ENCODE results near the gene KRTAP5-6.
"Not testable (repeated sequence)": the region's sequence is repeated elsewhere in the genome, so short reads cannot be mapped to it uniquely, and the experiment has no call there.

KRTAP5-6 gene

DNA sequence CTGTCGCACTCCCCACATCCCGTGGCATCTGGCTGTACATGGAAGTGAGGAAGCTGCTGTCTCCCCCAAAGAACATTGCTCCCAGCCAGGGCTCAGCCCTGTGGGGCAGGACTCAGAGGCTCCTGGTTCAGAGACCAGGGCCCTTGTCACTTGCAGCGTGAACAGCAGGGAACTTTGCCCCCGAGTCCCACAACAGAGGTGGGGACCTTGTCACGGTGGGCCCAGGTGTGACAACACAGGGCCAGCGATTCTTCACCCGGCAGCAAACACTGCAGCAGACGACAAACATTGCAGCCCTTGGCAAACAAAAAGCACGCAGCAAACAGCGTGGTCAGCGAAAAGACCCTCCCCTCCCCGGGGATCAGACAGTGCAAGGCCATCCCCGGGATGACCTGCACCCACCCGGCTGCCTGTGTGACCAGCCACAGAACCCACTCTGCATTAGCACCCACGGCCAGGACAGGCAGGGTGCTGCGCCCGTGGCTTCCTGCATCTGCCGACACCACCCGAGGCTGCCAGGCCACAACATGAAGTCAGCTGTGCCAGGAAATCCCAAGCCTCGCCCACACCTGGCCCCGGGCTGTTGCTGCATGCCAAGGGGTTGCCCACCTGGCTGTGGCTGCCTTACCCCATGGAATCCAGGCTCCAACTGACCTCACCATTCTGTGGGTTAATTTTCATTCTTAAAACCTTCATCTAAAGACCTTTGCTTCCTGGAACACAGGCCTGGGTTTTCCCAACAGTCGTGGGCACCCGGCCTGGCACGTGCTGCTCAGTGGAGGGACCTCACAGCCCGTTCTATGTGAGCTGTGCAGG, 35.3 kb upstream of the KRTAP5-6 start:
- not testable (repeated sequence) for DNase-seq (ENCODE audit: extremely low read depth in 1 of 2, low read depth in 1 of 2)

DNA sequence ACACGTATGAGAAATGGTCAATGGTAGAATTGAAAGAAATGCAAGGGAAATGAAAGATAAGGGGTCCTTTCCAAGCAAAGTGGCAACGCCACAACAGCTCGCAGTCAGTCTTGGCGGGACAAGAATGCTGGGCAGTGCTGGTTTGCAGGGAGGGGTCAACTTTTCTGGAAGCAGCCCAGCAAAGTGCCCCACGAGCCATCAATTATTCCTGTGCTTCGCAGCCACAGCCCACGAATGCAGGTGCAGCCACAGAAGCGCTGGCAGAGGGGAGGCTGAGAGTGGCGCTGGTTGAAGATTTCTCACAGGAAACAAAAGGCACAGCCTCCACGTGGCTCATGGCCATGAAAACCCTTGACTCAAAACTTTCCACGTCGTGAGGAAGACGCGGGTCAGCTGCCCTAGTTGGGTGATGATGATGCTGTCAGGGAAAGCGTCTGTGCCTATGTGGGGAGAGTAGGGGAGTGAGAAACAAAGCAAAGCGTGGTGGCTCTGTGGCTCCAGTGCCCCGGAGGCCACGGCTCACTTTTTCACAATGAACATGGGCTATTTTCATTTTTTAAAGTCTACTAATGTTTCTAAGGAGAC, 34.2 kb upstream of the KRTAP5-6 start:
- DNase-seq (ENCODE audit: extremely low read depth in 1 of 2, low read depth in 1 of 2) = not testable (repeated sequence)

DNA sequence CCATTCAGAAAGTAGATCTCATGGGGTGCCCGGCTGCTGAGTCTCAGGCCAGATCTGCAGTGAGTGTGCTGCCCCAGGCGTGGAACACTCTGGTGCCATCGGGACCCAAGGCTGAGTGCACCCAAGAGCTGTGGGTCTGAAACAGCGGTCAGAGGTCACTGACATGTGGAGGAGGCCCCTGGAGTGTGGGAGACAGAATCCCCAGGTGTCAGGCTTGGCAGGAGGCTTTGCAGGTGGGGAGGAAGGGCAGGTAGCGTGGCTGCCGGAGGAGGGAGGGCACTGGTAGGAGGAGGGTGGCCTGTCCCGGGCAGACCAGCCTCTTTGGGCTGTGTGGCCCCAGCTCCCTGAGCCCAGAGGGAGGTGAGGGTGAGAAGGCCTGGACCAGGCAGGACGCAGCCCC, 31.7 kb upstream of the KRTAP5-6 start:
- no peak for DNase-seq (ENCODE audit: extremely low read depth in 1 of 2, low read depth in 1 of 2)

DNA sequence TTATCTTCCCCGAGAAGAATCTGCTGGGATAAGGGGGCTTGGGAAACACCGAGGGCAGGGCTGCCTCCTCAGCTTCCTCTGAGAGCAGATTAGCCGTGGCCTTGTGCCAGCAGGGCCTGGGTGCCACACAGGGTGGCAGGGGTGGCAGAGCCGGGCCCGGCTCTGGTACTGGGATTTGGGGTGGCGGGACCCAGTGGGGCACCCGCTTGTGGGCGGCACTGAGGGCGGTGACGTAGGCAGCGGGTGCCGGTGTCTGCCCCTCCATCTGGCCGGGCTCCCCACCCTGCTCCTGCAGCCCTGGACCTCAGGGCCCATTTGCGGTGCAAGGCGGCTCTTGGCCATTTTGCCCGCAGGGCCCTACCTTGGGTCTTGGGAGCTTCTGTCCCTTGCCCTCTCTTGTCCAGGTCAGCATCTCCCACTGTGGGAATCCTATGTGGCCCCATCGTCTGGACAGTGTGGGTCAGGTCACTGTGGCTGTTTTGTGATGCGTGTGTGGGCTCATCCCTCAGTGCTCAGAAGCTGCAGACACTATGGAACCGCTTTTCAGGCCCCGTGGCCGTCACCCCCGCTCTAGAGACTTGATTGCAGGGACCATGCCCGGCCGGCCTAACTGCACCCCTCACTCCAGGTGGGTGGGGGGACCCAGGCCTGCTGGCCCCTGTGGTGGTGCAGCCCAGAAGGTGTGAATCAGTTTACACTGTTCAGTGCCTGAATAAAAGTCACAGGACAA, 29.7 kb upstream of the KRTAP5-6 start:
- DNase-seq (ENCODE audit: extremely low read depth in 1 of 2, low read depth in 1 of 2) = no peak

DNA sequence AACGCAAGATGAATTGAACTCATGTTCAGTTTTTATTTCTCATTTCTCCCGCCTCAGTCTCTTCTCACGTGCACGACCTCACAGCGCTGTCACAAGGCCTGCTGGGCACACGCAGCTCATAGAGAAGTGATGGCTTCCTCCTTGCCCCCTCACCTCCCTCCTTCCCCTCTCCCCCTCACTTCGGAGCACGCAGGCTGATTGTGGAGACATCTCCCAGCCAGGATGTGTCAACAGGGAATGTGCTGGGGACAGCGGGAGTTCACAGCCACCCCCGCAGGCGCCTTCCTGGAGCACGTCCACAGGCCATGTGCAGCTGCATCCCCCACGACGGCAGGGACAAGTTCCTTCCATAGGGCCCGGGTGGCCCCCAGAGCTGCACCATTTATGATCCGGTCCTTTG, 29.1 kb upstream of the KRTAP5-6 start:
- DNase-seq (ENCODE audit: extremely low read depth in 1 of 2, low read depth in 1 of 2) = no peak

DNA sequence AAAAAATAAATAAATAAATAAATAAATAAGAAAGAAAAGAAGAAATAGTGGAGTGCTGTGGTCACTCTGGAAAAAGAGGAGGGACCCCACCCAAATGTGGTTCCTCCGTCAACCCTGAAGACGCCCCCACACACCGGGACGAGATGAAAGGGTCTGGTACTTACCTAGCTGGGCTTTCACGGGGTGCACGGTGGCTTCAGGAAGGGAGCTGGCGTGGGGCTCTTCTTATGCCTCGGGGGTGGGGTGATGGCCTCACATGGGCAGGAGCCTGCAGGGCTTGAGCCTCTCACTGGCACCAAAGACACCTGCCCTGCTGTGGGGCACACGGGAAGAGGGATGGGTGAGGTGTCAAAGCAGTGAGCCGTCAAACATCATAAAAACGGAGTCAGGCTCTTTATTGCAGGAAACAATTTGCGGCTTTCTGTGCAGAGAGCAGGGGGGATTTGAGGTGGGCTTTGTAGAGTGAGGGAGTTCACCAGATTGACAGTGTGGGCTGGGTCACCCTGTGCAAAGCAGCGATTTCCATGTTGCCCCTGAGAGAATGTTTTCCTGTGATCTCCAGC, 28.0 kb upstream of the KRTAP5-6 start:
- DNase-seq (ENCODE audit: extremely low read depth in 1 of 2, low read depth in 1 of 2) = no peak

DNA sequence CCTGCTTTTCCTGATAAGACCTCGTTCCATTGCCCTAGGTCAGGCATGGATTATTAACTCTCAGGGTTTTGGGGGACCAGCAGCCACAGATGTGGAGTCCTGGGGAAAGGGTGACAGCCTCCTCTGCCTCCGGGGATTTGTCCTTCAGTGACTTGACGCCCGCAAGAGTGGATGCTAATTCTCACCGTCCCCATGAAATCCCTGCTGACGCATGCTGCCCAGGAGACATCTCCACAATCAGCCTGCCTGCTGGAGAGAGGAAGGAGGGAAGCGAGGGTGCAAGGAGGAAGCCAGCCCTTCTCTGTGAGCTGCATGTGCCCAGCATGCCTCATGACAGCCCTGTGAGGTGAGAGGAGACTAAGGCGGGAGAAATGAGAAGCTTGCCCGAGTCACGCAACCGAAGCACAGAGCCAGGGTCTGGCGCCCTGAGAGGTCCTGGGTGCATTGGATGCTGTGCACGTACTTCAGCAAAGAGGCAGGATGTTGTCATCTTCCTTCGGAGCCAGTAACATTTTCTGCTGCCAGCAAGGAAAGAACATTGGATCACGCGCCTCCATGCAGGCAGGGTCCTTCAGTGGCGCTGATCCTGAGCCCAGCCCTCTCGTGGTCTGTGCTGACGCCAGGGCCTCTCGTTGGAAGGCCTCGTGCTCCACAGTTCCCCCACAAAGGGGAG, 27.3 kb upstream of the KRTAP5-6 start:
- no peak for DNase-seq (ENCODE audit: extremely low read depth in 1 of 2, low read depth in 1 of 2)

DNA sequence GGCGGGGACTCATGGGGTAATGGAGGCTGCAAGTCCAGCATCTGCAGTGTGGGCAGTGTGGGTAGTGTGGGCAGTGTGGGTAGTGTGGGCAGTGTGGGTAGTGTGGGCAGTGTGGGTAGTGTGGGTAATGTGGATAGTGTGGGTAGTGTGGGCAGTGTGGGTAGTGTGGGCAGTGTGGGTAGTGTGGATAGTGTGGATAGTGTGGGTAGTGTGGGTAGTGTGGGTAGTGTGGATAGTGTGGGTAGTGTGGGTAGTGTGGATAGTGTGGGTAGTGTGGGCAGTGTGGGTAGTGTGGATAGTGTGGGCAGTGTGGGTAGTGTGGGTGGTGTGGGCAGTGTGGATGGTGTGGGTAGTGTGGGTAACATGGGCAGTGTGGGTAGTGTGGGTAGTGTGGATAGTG, 26.5 kb upstream of the KRTAP5-6 start:
- not testable (repeated sequence) for DNase-seq (ENCODE audit: extremely low read depth in 1 of 2, low read depth in 1 of 2)

DNA sequence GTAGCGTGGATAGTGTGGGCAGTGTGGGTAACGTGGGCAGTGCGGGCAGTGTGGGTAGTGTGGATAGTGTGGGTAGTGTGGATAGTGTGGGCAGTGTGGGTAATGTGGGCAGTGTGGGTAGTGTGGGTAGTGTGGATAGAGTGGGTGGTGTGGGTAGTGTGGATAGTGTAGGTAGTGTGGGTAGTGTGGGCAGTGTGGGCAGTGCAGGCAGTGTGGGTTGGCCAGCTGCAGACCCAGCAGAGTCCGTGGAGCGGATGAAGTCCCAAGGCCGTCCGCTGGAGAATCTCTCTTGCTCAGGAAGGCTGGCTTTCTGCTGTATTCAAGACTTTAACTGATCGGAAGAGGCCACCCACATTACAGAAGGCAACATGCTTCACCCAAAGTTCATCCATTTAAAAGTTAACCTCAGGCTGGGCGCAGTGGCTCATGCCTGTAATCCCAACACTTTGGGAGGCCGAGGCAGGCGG, 26.1 kb upstream of the KRTAP5-6 start:
- DNase-seq (ENCODE audit: extremely low read depth in 1 of 2, low read depth in 1 of 2) = no peak

DNA sequence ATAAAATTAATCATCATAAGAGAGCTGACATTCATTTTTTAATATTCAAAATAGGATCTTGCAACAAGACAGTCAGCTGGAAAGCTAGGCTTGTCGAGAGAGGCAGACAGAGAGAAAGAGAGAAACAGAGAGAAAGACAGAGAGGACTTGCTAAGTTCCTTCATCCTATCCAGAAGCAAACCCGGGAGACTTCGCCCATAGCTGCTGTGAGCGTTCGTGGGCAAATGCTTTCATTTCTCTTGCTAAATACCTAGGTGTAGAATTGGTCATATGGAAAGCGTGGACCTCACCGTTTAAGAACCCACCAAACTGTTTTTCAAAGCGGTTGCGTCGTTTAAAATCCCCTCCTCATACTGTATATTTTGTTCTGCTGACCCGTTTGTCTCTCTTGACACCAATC, 25.3 kb upstream of the KRTAP5-6 start:
- DNase-seq (ENCODE audit: extremely low read depth in 1 of 2, low read depth in 1 of 2) = no peak

DNA sequence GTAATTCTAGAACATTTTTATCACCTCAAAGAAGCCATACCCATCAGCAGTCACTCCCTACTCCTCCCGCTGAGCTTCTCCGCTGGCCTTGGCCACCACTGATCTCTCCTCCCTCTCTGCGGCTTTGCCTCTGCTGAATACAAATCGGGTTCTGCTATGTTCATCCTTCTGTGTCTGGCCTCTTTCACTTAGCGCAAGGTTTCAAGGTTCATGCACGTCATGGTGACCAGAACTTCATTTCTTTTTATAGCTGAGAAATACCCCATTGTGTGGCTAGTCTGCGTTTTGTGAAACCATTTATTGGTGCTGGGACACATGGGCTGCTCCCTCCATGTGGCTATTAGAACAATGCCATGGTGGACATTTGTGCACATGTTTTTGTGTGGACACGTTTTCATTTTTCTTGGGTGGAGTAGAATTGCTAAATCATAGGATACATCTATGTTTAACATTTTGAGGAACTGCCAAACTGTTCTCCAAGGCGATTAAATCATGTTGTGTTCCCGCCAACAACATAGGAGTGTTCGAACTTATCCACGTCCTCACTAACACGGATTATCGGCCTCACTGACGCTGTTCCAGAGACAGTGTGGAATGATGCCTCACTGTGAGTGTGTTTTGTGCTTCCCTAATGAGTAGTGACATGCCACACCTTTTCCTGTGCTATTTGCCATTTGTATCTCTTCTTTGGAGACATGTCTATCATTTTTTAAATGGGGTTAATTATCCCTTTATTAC, 24.2 kb upstream of the KRTAP5-6 start:
- DNase-seq (ENCODE audit: extremely low read depth in 1 of 2, low read depth in 1 of 2) = no peak

DNA sequence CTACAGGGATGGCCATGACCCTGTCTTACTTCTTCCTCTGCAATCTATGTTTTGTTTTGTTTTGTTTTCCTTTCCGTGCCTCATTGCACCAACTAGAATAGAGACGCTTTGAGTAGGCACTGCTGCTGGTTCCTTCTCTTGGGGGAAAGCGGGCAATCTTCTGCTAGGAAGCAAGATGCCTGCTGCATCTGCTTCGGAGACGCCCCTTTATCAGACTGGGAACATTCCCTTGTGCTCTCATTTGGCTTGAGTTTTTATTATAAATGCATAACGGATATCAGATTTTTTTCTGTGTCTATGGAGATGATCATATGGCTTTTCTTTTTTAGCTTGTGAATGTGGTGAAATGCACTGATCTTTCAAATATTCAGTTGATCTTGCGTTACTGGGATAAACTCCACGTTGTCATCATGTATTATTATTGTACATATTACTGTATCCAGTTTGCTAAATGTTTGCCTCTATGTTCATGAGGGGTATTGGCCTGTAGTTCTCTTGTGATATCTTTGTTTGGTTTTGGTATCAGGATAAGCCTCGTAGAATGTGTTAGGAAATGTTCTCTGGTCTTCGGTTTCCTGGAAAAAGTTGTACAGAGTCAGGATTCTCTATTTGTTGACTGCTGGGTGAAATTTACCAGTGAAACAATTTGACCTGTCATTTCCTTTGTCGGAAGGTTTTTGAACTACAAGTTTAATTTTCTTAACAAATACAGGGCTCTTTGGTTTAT, 23.4 kb upstream of the KRTAP5-6 start:
- no peak for DNase-seq (ENCODE audit: extremely low read depth in 1 of 2, low read depth in 1 of 2)

DNA sequence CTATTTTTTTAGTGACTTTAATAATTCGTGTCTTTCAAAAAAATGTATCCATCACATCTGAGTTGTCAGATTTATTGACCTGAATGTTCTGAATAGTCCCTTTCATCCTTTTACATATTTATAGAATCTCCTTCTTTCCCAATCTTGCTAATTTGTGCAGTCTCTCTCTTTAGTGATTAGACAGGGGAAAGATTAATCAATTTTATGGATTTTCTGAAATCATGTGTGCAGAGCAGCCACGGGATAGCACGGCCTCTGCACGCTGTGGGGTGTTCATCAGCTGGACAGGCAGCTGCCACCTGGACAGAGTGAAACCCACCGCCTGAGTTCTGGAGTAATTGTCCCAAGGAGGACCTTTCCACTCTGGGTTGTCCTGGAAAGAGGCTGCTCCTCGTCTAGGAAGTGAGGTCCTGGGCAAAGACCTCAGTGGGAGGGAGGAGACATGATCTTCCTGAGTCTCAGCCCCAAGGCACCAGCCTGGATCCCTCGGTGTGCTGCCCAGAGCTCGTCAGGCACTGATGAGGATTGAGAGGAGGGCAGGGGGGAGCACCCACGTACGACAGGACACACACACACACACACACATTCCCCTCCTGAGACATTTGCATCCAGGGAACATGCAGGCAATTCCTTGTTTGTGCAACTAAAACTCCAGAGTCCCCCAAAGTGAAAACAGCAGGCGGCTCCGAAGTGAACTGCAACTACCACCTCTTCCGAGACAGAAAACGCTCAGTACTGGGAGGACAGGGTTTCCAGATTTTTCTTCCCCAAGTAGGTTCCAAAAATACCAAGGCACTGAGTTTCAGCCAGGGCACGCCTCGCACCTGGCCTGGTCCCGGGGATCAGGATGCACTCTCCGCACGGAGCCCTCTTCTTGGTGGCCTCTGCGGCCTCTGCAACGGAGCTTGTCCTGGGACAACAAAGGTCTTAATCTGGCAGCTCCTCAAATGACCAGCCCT, 22.5 kb upstream of the KRTAP5-6 start:
- DNase-seq (ENCODE audit: extremely low read depth in 1 of 2, low read depth in 1 of 2) = no peak

DNA sequence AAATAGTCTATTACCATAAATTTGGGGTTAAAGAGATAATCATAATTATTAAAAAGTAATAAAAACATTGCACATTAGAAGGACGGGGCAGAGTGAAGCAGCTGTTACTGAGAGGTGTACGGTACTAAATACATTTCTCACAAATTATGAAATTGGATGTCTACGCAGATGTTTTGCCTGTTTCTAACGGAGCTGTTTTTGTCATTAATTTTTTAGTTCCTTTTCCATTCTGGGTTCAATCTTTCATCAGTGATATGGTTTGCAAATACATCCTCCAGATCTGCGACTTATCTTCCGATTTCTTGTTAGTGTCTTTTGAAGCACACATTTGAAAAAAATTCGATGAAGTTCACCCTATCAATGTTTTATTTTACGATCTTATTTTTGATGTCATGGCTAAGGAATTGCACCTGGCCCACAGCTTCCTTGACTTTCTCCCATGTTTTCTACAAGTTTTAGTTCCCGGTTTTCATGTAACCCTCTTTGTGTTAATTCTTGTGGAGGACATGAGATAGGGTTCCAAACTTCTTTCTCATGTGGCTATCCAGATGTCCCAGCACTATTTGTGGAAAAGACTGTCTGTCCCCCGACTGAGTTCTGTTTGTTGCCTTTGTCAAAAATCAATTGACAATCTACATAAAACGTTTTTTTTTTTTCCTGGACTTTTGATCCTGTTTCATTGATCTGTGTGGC, 21.3 kb upstream of the KRTAP5-6 start:
- no peak for DNase-seq (ENCODE audit: extremely low read depth in 1 of 2, low read depth in 1 of 2)

DNA sequence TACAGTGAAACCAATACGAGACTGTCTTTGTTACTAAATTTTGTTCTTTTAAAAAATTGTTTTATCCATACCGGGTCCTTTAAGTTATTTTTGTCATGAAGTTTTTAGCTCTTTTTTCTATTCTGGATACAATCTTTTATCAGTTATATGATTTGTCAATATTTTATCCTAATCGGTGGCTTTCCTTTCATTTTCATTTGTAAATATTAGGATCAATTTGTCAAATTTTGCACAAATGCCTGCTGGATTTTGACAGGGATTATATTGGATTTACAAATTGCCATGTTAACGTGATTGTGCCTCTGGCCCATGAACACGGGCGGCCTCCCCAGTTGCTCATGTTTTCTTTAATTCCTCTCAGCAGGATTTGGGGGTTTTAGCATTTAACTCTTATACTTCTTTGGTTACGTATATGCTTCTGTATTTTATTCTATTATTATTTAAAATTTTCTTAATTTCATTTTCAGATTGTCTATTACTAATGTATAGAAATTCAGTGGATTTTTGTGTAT, 20.7 kb upstream of the KRTAP5-6 start:
- DNase-seq (ENCODE audit: extremely low read depth in 1 of 2, low read depth in 1 of 2) = no peak

DNA sequence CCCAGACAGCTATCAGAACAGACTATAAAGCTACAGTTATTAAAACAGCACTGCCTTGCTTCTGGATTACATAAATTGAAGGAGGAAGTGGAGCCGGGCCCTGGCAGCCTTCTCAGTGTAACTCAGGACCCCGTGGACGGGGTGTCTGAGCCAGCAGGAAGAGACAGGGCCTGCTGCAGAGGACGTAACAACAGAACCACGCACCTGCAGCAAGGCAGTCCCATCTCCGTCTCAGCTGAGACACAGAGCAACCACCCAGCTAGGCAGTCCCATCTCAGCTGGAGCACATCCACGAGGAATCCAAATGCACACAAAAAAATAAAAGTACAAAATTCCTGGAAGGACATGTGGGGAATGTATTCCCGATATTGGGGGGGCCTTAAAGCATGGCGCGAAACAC, 17.1 kb upstream of the KRTAP5-6 start:
- no peak for DNase-seq (ENCODE audit: extremely low read depth in 1 of 2, low read depth in 1 of 2)

DNA sequence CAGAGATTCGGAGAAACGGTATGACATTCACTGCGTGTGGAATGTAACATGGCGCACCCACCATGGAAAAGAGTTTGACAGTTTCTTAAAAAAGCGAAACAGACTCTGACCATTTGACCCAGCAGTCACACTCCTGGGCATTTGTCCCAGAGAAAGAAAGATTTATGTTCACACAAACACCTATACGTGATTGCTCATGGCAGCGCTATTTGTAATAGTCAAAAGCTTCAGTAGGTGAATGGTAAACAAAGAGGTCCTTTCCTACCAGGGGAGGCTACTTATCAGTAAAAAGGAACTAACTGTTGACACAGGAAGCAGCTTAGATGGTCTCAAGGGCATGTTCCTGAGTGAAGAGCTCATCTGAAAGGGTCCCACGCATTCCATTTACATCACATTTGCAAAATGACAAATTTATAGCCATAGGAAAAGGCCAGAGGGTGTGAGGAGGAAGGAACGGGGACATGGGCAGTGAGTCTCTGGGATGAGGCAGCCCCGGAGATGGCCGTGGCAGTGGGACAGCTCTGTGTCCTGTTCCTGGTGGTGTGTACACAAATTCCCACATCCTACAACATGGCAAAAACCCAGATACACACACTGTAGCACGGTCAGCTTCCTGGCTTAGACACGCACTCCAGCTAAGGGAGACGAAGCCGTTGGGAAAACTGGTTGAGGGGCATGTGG, 14.6 kb upstream of the KRTAP5-6 start:
- DNase-seq (ENCODE audit: extremely low read depth in 1 of 2, low read depth in 1 of 2) = no peak

Data from stimulated activated CD8-positive, alpha-beta memory T cell treated with anti-CD3 and anti-CD28 coated beads, Interleukin-7, amount 100 ng/mL, for 48 hours (primary cell).